Measurements from ENCODE around the gene SNAP47.

SNAP47 gene

GRCh38 chr1:227805606-227806197, 70.5 kb downstream of the SNAP47 start:
- Histone ChIP-seq H3K4me3 (ENCODE audit: extremely low read depth, insufficient read depth, low read length, poor library complexity, severe bottlenecking) (no peak overlapping the region), H3K36me3 (ENCODE audit: control insufficient read depth, insufficient read depth, low read length) (no peaks in the 10 kb centered on the region), H3K27ac (ENCODE audit: low read depth, low read length, severe bottlenecking) (no peak overlapping the region), H3K9me3 (ENCODE audit: control insufficient read depth, low read length) (no peaks in the 10 kb centered on the region), H3K4me1 (ENCODE audit: control insufficient read depth, insufficient read depth, low read length, poor library complexity, severe bottlenecking) (no peaks in the 10 kb centered on the region)
- WGBS, 2 experiments (ENCODE audit: insufficient coverage in 2 of 2) = 75% methylated on average over 2 to 4 of the region's 6 CpGs

- H3K27ac ChIP-seq (ENCODE audit: low read depth, low read length, severe bottlenecking) = no peak overlapping the region
- no peaks in the 10 kb centered on the region for H3K36me3 ChIP-seq (ENCODE audit: control insufficient read depth, insufficient read depth, low read length)
- no peak overlapping the region for H3K4me3 ChIP-seq (ENCODE audit: extremely low read depth, insufficient read depth, low read length, poor library complexity, severe bottlenecking)
- no CpG with 5 or more reads among the region's 1 CpG for WGBS, 2 experiments (ENCODE audit: insufficient coverage in 2 of 2)
- no peaks in the 10 kb centered on the region for H3K4me1 ChIP-seq (ENCODE audit: control insufficient read depth, insufficient read depth, low read length, poor library complexity, severe bottlenecking)
- H3K9me3 ChIP-seq (ENCODE audit: control insufficient read depth, low read length) = peaks cover 9% of the 10 kb centered on the region
These were observed 73.3 kb downstream of the SNAP47 start for GRCh38 chr1:227808566-227808965.

- H3K4me1 ChIP-seq (ENCODE audit: control insufficient read depth, insufficient read depth, low read length, poor library complexity, severe bottlenecking) = no peaks in the 10 kb centered on the region
- no CpG with 5 or more reads among the region's 2 CpGs for WGBS, 2 experiments (ENCODE audit: insufficient coverage in 2 of 2)
- H3K36me3 ChIP-seq (ENCODE audit: control insufficient read depth, insufficient read depth, low read length) = no peaks in the 10 kb centered on the region
- H3K27ac ChIP-seq (ENCODE audit: low read depth, low read length, severe bottlenecking) = no peak overlapping the region
- H3K9me3 ChIP-seq (ENCODE audit: control insufficient read depth, low read length) = peaks cover 13% of the 10 kb centered on the region
- H3K4me3 ChIP-seq (ENCODE audit: extremely low read depth, insufficient read depth, low read length, poor library complexity, severe bottlenecking) = no peak overlapping the region
These were observed 73.8 kb downstream of the SNAP47 start for GRCh38 chr1:227809026-227809425.

- 85 to 92% methylated on average over 2 of the region's 2 CpGs for WGBS, 2 experiments (ENCODE audit: insufficient coverage in 2 of 2)
- no peak overlapping the region for H3K27ac ChIP-seq (ENCODE audit: low read depth, low read length, severe bottlenecking)
- H3K36me3 ChIP-seq (ENCODE audit: control insufficient read depth, insufficient read depth, low read length) = no peaks in the 10 kb centered on the region
- H3K9me3 ChIP-seq (ENCODE audit: control insufficient read depth, low read length) = peaks cover 29% of the 10 kb centered on the region
- H3K4me3 ChIP-seq (ENCODE audit: extremely low read depth, insufficient read depth, low read length, poor library complexity, severe bottlenecking) = no peak overlapping the region
- no peaks in the 10 kb centered on the region for H3K4me1 ChIP-seq (ENCODE audit: control insufficient read depth, insufficient read depth, low read length, poor library complexity, severe bottlenecking)
These were observed 78.7 kb downstream of the SNAP47 start for GRCh38 chr1:227813962-227814361.

GRCh38 chr1:227815468-227816409, 80.5 kb downstream of the SNAP47 start, which contains the start of gene PRSS38:
Gene PRSS38 (plus strand): TSS chr1:227815675. CDS start chr1:227815717, 42 bp downstream.
- no peaks in the 10 kb centered on the region for H3K4me1 ChIP-seq (ENCODE audit: control insufficient read depth, insufficient read depth, low read length, poor library complexity, severe bottlenecking)
- no peaks in the 10 kb centered on the region for H3K36me3 ChIP-seq (ENCODE audit: control insufficient read depth, insufficient read depth, low read length)
- H3K4me3 ChIP-seq (ENCODE audit: extremely low read depth, insufficient read depth, low read length, poor library complexity, severe bottlenecking) = no peak within 1 kb of the TSS
- WGBS, 2 experiments (ENCODE audit: insufficient coverage in 2 of 2) = 88 to 89% methylated on average over 32 to 42 of the region's 44 CpGs
- H3K27ac ChIP-seq (ENCODE audit: low read depth, low read length, severe bottlenecking) = no peak within 1 kb of the TSS
- peaks cover 29% of the 10 kb centered on the region for H3K9me3 ChIP-seq (ENCODE audit: control insufficient read depth, low read length)

- H3K36me3 ChIP-seq (ENCODE audit: control insufficient read depth, insufficient read depth, low read length) = no peaks in the 10 kb centered on the region
- H3K4me3 ChIP-seq (ENCODE audit: extremely low read depth, insufficient read depth, low read length, poor library complexity, severe bottlenecking) = no peak overlapping the region
- WGBS, 2 experiments (ENCODE audit: insufficient coverage in 2 of 2) = 88 to 94% methylated on average over 13 to 16 of the region's 16 CpGs
- H3K4me1 ChIP-seq (ENCODE audit: control insufficient read depth, insufficient read depth, low read length, poor library complexity, severe bottlenecking) = no peaks in the 10 kb centered on the region
- peaks cover 29% of the 10 kb centered on the region for H3K9me3 ChIP-seq (ENCODE audit: control insufficient read depth, low read length)
- no peak overlapping the region for H3K27ac ChIP-seq (ENCODE audit: low read depth, low read length, severe bottlenecking)
These were observed 81.7 kb downstream of the SNAP47 start for GRCh38 chr1:227816750-227817446.

GRCh38 chr1:227823537-227823936, 88.3 kb downstream of the SNAP47 start:
- Histone ChIP-seq H3K36me3 (ENCODE audit: control insufficient read depth, insufficient read depth, low read length) (no peaks in the 10 kb centered on the region), H3K27ac (ENCODE audit: low read depth, low read length, severe bottlenecking) (no peak overlapping the region), H3K4me1 (ENCODE audit: control insufficient read depth, insufficient read depth, low read length, poor library complexity, severe bottlenecking) (no peaks in the 10 kb centered on the region), H3K9me3 (ENCODE audit: control insufficient read depth, low read length) (no peaks in the 10 kb centered on the region), H3K4me3 (ENCODE audit: extremely low read depth, insufficient read depth, low read length, poor library complexity, severe bottlenecking) (no peak overlapping the region)
- no CpG with 5 or more reads among the region's 1 CpG for WGBS, 2 experiments (ENCODE audit: insufficient coverage in 2 of 2)

- WGBS, 2 experiments (ENCODE audit: insufficient coverage in 2 of 2) = 63 to 80% methylated on average over 1 of the region's 2 CpGs
- H3K27ac ChIP-seq (ENCODE audit: low read depth, low read length, severe bottlenecking) = no peak overlapping the region
- no peaks in the 10 kb centered on the region for H3K9me3 ChIP-seq (ENCODE audit: control insufficient read depth, low read length)
- no peak overlapping the region for H3K4me3 ChIP-seq (ENCODE audit: extremely low read depth, insufficient read depth, low read length, poor library complexity, severe bottlenecking)
- no peaks in the 10 kb centered on the region for H3K4me1 ChIP-seq (ENCODE audit: control insufficient read depth, insufficient read depth, low read length, poor library complexity, severe bottlenecking)
- H3K36me3 ChIP-seq (ENCODE audit: control insufficient read depth, insufficient read depth, low read length) = no peaks in the 10 kb centered on the region
These were observed 89.0 kb downstream of the SNAP47 start for GRCh38 chr1:227824204-227824603.

GRCh38 chr1:227828786-227829185, 93.6 kb downstream of the SNAP47 start:
- no peaks in the 10 kb centered on the region for H3K9me3 ChIP-seq (ENCODE audit: control insufficient read depth, low read length)
- H3K4me3 ChIP-seq (ENCODE audit: extremely low read depth, insufficient read depth, low read length, poor library complexity, severe bottlenecking) = no peak overlapping the region
- no peaks in the 10 kb centered on the region for H3K36me3 ChIP-seq (ENCODE audit: control insufficient read depth, insufficient read depth, low read length)
- H3K27ac ChIP-seq (ENCODE audit: low read depth, low read length, severe bottlenecking) = no peak overlapping the region
- 73 to 86% methylated on average over 3 of the region's 3 CpGs for WGBS, 2 experiments (ENCODE audit: insufficient coverage in 2 of 2)
- H3K4me1 ChIP-seq (ENCODE audit: control insufficient read depth, insufficient read depth, low read length, poor library complexity, severe bottlenecking) = no peaks in the 10 kb centered on the region

Measured in mesodermal cell (in vitro differentiated cells).